CD4-positive, alpha-beta T cell treated with Interferon alpha-2 for 1 hour (primary cell): ENCODE measurements around the gene TICAM2.

Experiments
- DNase-seq, 2 donors: peaks; one replicate each; pipeline ENCODE4 v3.0.0-alpha.2; 2020 to 2022

The TICAM2 gene

DNA sequence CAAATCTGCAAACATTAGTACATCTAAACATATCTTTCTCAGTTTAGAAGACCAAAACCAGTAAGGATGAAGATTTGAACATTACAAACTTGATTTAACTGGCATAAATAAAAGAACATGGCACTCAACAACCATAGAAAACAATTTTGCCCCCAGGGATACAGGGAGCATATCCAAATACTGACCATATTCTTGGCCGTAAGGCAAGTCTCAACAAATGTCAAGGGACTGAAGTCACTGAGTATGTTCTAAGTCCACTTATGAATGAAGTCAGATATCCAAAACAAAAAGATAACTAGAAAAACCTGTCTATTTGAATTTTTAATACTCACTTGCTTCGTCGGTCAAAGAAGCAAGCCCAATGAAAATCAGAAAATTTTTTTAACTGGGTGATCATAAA, 71.9 kb downstream of the TICAM2 start:
- DNase-seq = no peak
